H1 (cell line): ENCODE results near the gene SAMM50. TPM values are rescaled to one million over a fixed set of nuclear protein-coding genes. Genes with fewer than 3 reads are reported as not detected.

Experiments
- ATF3 ChIP-seq: IDR thresholded peaks from 2 replicates; pipeline ENCODE4 v1.6.1; 2011; ENCODE audit warnings: low read depth, mild to moderate bottlenecking, low read length; ENCODE audit not compliant: insufficient read depth
- CTBP2 ChIP-seq: IDR thresholded peaks from 2 replicates; pipeline ENCODE4 v1.7.0; 2011; ENCODE audit warnings: borderline replicate concordance, mild to moderate bottlenecking, moderate library complexity, mixed read lengths, low read length; ENCODE audit not compliant: insufficient read depth, insufficient read length
- SAP30 ChIP-seq: fragments of 300-600 bp; sonication (generic); IDR thresholded peaks from 2 replicates; pipeline ENCODE4 v1.7.1; 2012; ENCODE audit warnings: low read length, moderate library complexity, mild to moderate bottlenecking, inconsistent platforms; ENCODE audit not compliant: insufficient read depth, insufficient replicate concordance
- polyA plus RNA-seq, 7 experiments: library from polyadenylated mRNA; depleted of rRNA in 3 of 7; stranded (reverse) in 5 of 7; unstranded in 2 of 7; fragments of >200 nt in 5 of 7; fragments of 200-250 nt in 2 of 7; gene quantifications; 1 replicate in 5 of 7; 2 replicates in 1 of 7; 4 replicates in 1 of 7; pipeline versions ENCODE4 v1.2.1 to v1.2.3, GENCODE V29; 2011 to 2013; ENCODE audit warnings: missing spikeins in 2 of 7, mixed read lengths in 2 of 7
- total RNA-seq: library from RNA; stranded (reverse); fragmentation: NEBNext Ultra II Directional; extraction: Animal tissue kit (Norgen Biotek cat#: 25700); gene quantifications from 2 replicates; pipeline ENCODE4 v1.2.1, GENCODE V29; 2021

SAMM50 gene
- total and polyA plus RNA-seq, 2 of the 8 experiments (the other 6 are each of a cell fraction or from before 2014, with no cell fraction given) = 45.4 to 70.3 TPM

GRCh38 chr22:43928908-43929307 lies 26.3 kb upstream of the SAMM50 start (continued):
- no peak for TF ChIP-seq SAP30
- TF ChIP-seq ATF3 = no peak
- no peak for TF ChIP-seq CTBP2
